ENCODE results near the gene PLCH1. TPM values are rescaled to one million over a fixed set of nuclear protein-coding genes. Genes with fewer than 3 reads are reported as not detected.

The PLCH1 gene
- total RNA-seq, 6 donors from 2014 or later: 7.7 to 26.3 (median 13.6) TPM

DNA sequence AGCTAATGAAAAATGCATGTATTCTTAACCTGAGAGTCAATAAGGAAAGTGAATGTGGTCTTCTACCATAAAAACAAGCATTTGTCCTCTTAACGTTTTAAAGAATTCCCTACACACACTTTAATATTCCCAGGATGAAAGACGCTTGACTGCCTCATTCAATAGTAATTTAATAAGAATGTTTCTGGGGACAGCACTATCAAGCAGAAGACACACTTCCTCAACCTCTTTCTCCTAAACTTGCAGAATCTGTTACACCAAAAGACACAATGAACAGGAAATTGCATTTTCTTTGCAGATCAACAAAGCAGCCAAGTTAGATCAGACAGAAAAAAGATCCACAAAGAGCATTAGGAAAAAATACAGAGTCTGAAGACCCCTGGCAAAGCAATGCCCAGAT lies 97.7 kb downstream of the PLCH1 start:
- DNase-seq (no peak), ATAC-seq (ENCODE audit: low FRiP score in 2 of 2) (no peak)
- Histone ChIP-seq H3K27ac (no peak overlapping the region), H3K36me3 (no peaks in the 10 kb centered on the region), H3K4me3 (no peak overlapping the region), H3K4me1 (peaks cover 0 to 6% (median 4%) of the 10 kb centered on the region in 4 donors), H3K27me3 (no peaks in the 10 kb centered on the region), H3K9me3 (no peaks in the 10 kb centered on the region)
- TF ChIP-seq POLR2AphosphoS5 (IDR thresholded peaks at IDR 0.05): no peak
- no peak for TF ChIP-seq EP300 (IDR thresholded peaks at IDR 0.05)
- no peak for TF ChIP-seq POLR2A (IDR thresholded peaks at IDR 0.05)
- TF ChIP-seq, protein P1, sequence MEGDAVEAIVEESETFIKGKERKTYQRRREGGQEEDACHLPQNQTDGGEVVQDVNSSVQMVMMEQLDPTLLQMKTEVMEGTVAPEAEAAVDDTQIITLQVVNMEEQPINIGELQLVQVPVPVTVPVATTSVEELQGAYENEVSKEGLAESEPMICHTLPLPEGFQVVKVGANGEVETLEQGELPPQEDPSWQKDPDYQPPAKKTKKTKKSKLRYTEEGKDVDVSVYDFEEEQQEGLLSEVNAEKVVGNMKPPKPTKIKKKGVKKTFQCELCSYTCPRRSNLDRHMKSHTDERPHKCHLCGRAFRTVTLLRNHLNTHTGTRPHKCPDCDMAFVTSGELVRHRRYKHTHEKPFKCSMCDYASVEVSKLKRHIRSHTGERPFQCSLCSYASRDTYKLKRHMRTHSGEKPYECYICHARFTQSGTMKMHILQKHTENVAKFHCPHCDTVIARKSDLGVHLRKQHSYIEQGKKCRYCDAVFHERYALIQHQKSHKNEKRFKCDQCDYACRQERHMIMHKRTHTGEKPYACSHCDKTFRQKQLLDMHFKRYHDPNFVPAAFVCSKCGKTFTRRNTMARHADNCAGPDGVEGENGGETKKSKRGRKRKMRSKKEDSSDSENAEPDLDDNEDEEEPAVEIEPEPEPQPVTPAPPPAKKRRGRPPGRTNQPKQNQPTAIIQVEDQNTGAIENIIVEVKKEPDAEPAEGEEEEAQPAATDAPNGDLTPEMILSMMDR (IDR thresholded peaks at IDR 0.05): no peak
- 30 to 41% methylated on average over 2 of the region's 2 CpGs for WGBS, 2 donors

DNA sequence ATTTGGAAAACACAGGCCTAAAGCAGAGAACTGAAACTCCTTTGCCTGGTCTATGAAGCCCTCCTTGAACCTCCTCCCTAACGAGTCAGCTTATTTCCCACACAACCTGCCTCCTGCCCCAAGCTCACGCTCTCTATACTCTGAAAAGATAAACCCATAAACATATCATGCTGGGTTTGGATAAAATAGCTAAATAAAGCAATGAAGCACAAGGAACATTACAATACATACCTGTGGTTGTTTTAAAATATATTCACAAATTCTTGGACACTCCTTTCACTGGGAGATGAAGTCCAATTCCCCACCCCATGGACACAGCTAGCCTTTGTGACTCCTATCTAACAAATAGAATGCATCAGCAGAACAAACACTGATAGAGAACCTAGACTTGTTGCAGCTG lies 98.2 kb downstream of the PLCH1 start:
- Histone ChIP-seq H3K4me3 (no peak overlapping the region), H3K27me3 (no peaks in the 10 kb centered on the region), H3K36me3 (no peaks in the 10 kb centered on the region), H3K9me3 (no peaks in the 10 kb centered on the region), H3K4me1 (peaks cover 0 to under 1% (median 0%) of the 10 kb centered on the region in 4 donors), H3K27ac (no peak overlapping the region)
- WGBS, 2 donors: 70% methylated on average over 2 of the region's 2 CpGs
- ATAC-seq (ENCODE audit: low FRiP score in 2 of 2) (no peak), DNase-seq (no peak)
- TF ChIP-seq POLR2A (IDR thresholded peaks at IDR 0.05) (no peak), EP300 (IDR thresholded peaks at IDR 0.05) (no peak), POLR2AphosphoS5 (IDR thresholded peaks at IDR 0.05) (no peak)
- TF ChIP-seq, protein P1 (IDR thresholded peaks at IDR 0.05): no peak

DNA sequence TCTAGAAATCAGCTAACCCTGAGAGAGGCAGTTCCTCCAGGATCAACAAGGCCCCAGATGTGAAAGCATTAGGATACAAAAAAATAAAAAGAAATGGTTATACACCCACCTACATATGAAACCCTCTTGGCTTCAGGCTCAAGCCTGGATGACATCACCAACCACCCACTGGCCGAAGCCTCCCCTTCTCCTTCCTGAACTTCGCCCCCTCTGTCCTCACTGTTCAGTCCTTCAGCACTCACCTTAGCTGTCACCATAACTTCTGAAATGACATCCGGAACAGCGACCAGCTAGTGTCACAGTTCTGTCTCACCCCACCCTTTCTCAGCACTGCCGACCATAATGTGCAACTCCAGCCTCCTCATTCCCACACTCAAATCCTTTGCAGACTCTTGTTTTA lies 98.7 kb downstream of the PLCH1 start:
- H3K4me3 ChIP-seq: no peak overlapping the region
- DNase-seq (no peak), ATAC-seq (ENCODE audit: low FRiP score in 2 of 2) (no peak)
- H3K4me1 ChIP-seq: no peaks in the 10 kb centered on the region
- H3K27ac ChIP-seq: no peak overlapping the region
- WGBS, 2 donors: 72 to 81% methylated on average over 5 of the region's 5 CpGs
- no peaks in the 10 kb centered on the region for H3K36me3 ChIP-seq
- H3K9me3 ChIP-seq: no peaks in the 10 kb centered on the region
- TF ChIP-seq EP300 (IDR thresholded peaks at IDR 0.05) (no peak), POLR2AphosphoS5 (IDR thresholded peaks at IDR 0.05) (no peak), POLR2A (IDR thresholded peaks at IDR 0.05) (no peak)
- TF ChIP-seq, protein P1 (IDR thresholded peaks at IDR 0.05): no peak
- H3K27me3 ChIP-seq: no peaks in the 10 kb centered on the region

DNA sequence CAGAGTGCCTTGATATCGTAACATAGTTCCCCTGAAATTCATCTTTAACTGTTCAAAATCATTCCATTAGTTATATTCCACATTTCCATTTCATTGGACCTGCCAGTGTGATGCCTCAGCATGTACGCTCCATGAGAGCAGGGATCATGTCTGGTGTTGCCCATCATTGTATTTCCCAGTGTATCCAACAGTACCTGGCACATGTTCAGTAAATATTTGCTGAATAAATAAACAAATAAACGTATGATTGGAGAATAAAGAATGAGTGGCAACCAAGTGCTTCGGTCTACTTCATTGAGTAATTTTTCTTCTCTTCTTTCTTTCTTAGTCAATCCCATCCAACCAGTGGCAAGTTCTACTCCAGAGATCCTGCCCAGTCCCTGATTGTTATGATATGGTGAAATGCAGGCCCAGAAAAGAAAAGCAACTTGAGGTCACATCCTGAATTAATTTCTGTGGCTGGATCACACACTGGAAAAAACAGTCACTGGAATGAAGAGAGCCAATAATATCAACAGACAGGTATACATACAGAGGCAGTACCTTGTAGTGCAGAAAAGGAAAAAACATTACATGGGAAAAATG lies 101.2 kb downstream of the PLCH1 start:
- no peak overlapping the region for H3K4me3 ChIP-seq
- peaks cover 0 to under 1% (median 0%) of the 10 kb centered on the region in 4 donors for H3K4me1 ChIP-seq
- TF ChIP-seq, protein P1 (IDR thresholded peaks at IDR 0.05): no peak
- TF ChIP-seq POLR2AphosphoS5 (IDR thresholded peaks at IDR 0.05) (no peak), POLR2A (IDR thresholded peaks at IDR 0.05) (no peak), EP300 (IDR thresholded peaks at IDR 0.05) (no peak)
- H3K36me3 ChIP-seq: no peaks in the 10 kb centered on the region
- no peaks in the 10 kb centered on the region for H3K9me3 ChIP-seq
- H3K27ac ChIP-seq: no peak overlapping the region
- DNase-seq: no peak
- no peaks in the 10 kb centered on the region for H3K27me3 ChIP-seq
- 74 to 81% methylated on average over 4 of the region's 4 CpGs for WGBS, 2 donors
- ATAC-seq (ENCODE audit: low FRiP score in 2 of 2): no peak

DNA sequence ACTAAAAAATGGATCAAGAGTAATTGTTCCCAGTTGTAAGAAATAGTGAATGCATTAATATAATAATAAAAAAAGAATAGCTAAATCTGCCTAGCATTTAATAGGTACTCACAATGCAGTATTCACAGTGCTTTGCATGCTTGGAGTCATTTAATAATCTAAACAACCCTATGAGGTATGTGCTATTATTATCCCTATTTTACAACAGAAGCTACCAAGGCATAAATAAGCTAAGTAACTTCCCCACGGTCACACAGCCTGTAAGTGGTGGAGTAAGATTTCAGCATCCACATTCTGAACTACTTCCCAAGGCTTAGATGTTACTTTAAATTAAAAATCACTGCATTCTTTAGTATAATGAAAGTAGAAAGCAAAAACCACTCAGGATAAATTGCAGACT lies 102.9 kb downstream of the PLCH1 start:
- H3K9me3 ChIP-seq: no peaks in the 10 kb centered on the region
- H3K27me3 ChIP-seq: no peaks in the 10 kb centered on the region
- DNase-seq (no peak), ATAC-seq (ENCODE audit: low FRiP score in 2 of 2) (no peak)
- H3K36me3 ChIP-seq: no peaks in the 10 kb centered on the region
- H3K4me1 ChIP-seq: peaks cover 0 to 11% (median 3%) of the 10 kb centered on the region in 4 donors
- H3K4me3 ChIP-seq: no peak overlapping the region
- no peak overlapping the region for H3K27ac ChIP-seq
- TF ChIP-seq POLR2AphosphoS5 (IDR thresholded peaks at IDR 0.05) (no peak), POLR2A (IDR thresholded peaks at IDR 0.05) (no peak), EP300 (IDR thresholded peaks at IDR 0.05) (no peak)
- TF ChIP-seq, protein P1 (IDR thresholded peaks at IDR 0.05): no peak
- 41 to 47% methylated on average over 1 of the region's 1 CpG for WGBS, 2 donors
